ENCODE data around the gene CDH11.

The CDH11 gene

GRCh38 chr16:65041667-65042066 is 80.2 kb downstream of the CDH11 start:
- FAIRE-seq (no peak), DNase-seq (ENCODE audit: insufficient read length, low spot score) (no peak)

GRCh38 chr16:65038100-65038499 is 83.8 kb downstream of the CDH11 start:
- DNase-seq (ENCODE audit: insufficient read length, low spot score) (no peak), FAIRE-seq (no peak)

GRCh38 chr16:65037556-65037955 is 84.3 kb downstream of the CDH11 start:
- no peak for FAIRE-seq
- DNase-seq (ENCODE audit: insufficient read length, low spot score): no peak

- DNase-seq (ENCODE audit: insufficient read length, low spot score): no peak
- FAIRE-seq: no peak
Measured at GRCh38 chr16:65034915-65035314, 86.9 kb downstream of the CDH11 start.

GRCh38 chr16:65032387-65032786 is 89.5 kb downstream of the CDH11 start:
- FAIRE-seq (no peak), DNase-seq (ENCODE audit: insufficient read length, low spot score) (no peak)

- no peak for DNase-seq (ENCODE audit: insufficient read length, low spot score)
- FAIRE-seq: no peak
Measured at GRCh38 chr16:65024767-65025178, 97.1 kb downstream of the CDH11 start.

GRCh38 chr16:65023802-65024201 is 98.1 kb downstream of the CDH11 start:
- FAIRE-seq (no peak), DNase-seq (ENCODE audit: insufficient read length, low spot score) (no peak)

- DNase-seq (ENCODE audit: insufficient read length, low spot score): no peak
- FAIRE-seq: no peak
Measured at GRCh38 chr16:65021852-65022595, 99.8 kb downstream of the CDH11 start.

- no peak for DNase-seq (ENCODE audit: insufficient read length, low spot score)
- no peak for FAIRE-seq
Measured at GRCh38 chr16:65016754-65017153, 105.1 kb downstream of the CDH11 start.

GRCh38 chr16:65015599-65015998 is 106.3 kb downstream of the CDH11 start:
- FAIRE-seq: no peak
- no peak for DNase-seq (ENCODE audit: insufficient read length, low spot score)

- FAIRE-seq: no peak
- DNase-seq (ENCODE audit: insufficient read length, low spot score): no peak
Measured at GRCh38 chr16:65012357-65012756, 109.5 kb downstream of the CDH11 start.

- DNase-seq (ENCODE audit: insufficient read length, low spot score) (no peak), FAIRE-seq (no peak)
Measured at GRCh38 chr16:65010125-65010524, 111.7 kb downstream of the CDH11 start.

GRCh38 chr16:65005696-65006095 is 116.2 kb downstream of the CDH11 start:
- no peak for DNase-seq (ENCODE audit: insufficient read length, low spot score)
- FAIRE-seq: no peak

- DNase-seq (ENCODE audit: insufficient read length, low spot score): no peak
- FAIRE-seq: no peak
Measured at GRCh38 chr16:65004570-65004969, 117.3 kb downstream of the CDH11 start.

- FAIRE-seq: no peak
Measured at GRCh38 chr16:65003621-65004020, 118.2 kb downstream of the CDH11 start.

GRCh38 chr16:65002265-65002664 is 119.6 kb downstream of the CDH11 start:
- FAIRE-seq (no peak), DNase-seq (ENCODE audit: insufficient read length, low spot score) (no peak)

More at GRCh38 chr16:65003621-65004020, 118.2 kb downstream of the CDH11 start:
- no peak for DNase-seq (ENCODE audit: insufficient read length, low spot score)

- no peak for FAIRE-seq
Measured at GRCh38 chr16:65000654-65001053, 121.2 kb downstream of the CDH11 start.

GRCh38 chr16:64997751-64998150 is 124.1 kb downstream of the CDH11 start:
- no peak for DNase-seq (ENCODE audit: insufficient read length, low spot score)
- no peak for FAIRE-seq

More at GRCh38 chr16:65000654-65001053, 121.2 kb downstream of the CDH11 start:
- no peak for DNase-seq (ENCODE audit: insufficient read length, low spot score)

- DNase-seq (ENCODE audit: insufficient read length, low spot score) (no peak), FAIRE-seq (no peak)
Measured at GRCh38 chr16:64997121-64997520, 124.7 kb downstream of the CDH11 start.

GRCh38 chr16:64996641-64997040 is 125.2 kb downstream of the CDH11 start:
- DNase-seq (ENCODE audit: insufficient read length, low spot score) (no peak), FAIRE-seq (no peak)

- DNase-seq (ENCODE audit: insufficient read length, low spot score) (no peak), FAIRE-seq (no peak)
Measured at GRCh38 chr16:64993464-64993863, 128.4 kb downstream of the CDH11 start.

- DNase-seq (ENCODE audit: insufficient read length, low spot score): no peak
- no peak for FAIRE-seq
Measured at GRCh38 chr16:64991001-64991400, 130.9 kb downstream of the CDH11 start.

GRCh38 chr16:64990101-64990500 is 131.8 kb downstream of the CDH11 start:
- no peak for DNase-seq (ENCODE audit: insufficient read length, low spot score)
- FAIRE-seq: no peak
